ENCODE measurements around the gene OR13A1.
A peak's percentile ranks its signal among the peaks of the same experiment; 100 is the strongest.
"Not testable (repeated sequence)": the region's sequence is repeated elsewhere in the genome, so short reads cannot be mapped to it uniquely, and the experiment has no call there.

The OR13A1 gene, protein sequence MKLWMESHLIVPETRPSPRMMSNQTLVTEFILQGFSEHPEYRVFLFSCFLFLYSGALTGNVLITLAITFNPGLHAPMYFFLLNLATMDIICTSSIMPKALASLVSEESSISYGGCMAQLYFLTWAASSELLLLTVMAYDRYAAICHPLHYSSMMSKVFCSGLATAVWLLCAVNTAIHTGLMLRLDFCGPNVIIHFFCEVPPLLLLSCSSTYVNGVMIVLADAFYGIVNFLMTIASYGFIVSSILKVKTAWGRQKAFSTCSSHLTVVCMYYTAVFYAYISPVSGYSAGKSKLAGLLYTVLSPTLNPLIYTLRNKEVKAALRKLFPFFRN

DNA sequence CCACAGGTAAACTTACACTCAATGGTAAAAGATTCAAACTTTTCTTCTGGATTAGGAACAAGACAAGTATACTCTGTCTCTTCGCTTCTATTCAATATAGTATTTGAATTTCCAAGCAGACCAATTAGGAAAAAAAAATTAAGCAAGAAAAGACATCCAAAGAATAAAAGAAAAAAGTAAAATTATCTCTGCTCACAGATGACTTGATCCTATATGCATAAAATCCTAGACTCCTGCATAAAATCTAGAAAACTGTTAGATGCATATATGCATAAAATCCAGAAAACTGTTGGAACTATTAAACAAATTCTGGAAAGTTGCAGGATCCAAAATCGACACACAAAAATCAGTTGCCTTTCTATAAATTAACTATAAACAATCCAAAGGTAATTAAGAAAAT, at the start of gene OR13A1:
Gene OR13A1 (minus strand): TSS at position 101 of the 400 bp plus-strand sequence. CDS start 11,186 bp downstream, outside the sequence.
- in situ Hi-C loops (cut with MboI; ENCODE audit: low sequenced_read_pairs, unreplicated experiment), result no loop called here
- TF ChIP-seq, protein P1, sequence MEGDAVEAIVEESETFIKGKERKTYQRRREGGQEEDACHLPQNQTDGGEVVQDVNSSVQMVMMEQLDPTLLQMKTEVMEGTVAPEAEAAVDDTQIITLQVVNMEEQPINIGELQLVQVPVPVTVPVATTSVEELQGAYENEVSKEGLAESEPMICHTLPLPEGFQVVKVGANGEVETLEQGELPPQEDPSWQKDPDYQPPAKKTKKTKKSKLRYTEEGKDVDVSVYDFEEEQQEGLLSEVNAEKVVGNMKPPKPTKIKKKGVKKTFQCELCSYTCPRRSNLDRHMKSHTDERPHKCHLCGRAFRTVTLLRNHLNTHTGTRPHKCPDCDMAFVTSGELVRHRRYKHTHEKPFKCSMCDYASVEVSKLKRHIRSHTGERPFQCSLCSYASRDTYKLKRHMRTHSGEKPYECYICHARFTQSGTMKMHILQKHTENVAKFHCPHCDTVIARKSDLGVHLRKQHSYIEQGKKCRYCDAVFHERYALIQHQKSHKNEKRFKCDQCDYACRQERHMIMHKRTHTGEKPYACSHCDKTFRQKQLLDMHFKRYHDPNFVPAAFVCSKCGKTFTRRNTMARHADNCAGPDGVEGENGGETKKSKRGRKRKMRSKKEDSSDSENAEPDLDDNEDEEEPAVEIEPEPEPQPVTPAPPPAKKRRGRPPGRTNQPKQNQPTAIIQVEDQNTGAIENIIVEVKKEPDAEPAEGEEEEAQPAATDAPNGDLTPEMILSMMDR (IDR thresholded peaks at IDR 0.05; ENCODE audit: borderline replicate concordance, control extremely low read depth, extremely low read depth, insufficient read depth, missing control alignments), result no peak
- no peak for DNase-seq (ENCODE audit: low spot score)

DNA sequence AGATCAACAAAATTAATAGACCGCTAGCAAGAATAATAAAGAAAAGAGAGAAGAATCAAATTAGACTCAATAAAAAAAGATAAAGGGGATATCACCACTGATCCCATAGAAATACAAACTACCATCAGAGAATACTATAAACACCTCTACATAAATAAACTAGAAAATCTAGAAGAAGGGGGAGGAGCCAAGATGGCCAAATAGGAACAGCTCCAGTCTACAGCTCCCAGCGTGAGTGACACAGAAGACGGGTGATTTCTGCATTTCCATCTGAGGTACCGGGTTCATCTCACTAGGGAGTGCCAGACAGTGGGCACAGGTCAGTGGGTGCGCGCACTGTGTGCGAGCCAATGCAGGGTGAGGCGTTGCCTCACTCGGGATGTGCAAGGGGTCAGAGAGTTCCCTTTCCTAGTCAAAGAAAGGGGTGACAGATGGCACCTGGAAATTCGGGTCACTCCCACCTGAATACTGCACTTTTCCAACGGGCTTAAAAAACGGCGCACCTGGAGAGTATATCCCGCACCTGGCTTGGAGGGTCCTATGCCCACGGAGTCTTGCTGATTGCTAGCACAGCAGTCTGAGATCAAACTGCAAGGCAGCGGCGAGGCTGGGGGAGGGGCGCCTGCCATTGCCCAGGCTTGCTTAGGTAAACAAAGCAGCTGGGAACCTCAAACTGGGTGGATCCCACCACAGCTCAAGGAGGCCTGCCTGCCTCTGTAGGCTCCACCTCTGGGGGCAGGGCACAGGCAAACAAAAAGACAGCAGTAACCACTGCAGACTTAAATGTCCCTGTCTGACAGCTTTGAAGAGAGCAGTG, 46.8 kb upstream of the OR13A1 start:
- DNase-seq (ENCODE audit: low spot score); in situ Hi-C loops (cut with MboI; ENCODE audit: low sequenced_read_pairs, unreplicated experiment): not testable (repeated sequence)

DNA sequence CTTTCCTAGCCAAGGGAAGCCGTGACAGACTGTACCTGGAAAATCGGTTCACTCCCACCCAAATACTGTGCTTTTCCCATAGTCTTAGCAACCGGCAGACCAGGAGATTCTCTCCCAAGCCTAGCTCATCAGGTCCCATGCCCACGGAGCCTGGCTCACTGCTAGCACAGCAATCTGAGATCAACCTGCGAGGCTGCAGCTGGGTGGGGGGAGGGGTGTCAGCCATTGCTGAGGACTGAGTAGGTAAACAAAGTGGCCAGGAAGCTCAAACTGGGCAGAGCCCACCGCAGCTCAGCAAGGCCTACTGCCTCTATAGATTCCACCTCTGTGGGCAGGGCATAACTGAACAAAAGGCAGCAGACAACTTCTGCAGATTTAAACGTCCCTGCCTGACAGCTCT, 43.6 kb upstream of the OR13A1 start:
- DNase-seq (ENCODE audit: low spot score); in situ Hi-C loops (cut with MboI; ENCODE audit: low sequenced_read_pairs, unreplicated experiment): not testable (repeated sequence)

DNA sequence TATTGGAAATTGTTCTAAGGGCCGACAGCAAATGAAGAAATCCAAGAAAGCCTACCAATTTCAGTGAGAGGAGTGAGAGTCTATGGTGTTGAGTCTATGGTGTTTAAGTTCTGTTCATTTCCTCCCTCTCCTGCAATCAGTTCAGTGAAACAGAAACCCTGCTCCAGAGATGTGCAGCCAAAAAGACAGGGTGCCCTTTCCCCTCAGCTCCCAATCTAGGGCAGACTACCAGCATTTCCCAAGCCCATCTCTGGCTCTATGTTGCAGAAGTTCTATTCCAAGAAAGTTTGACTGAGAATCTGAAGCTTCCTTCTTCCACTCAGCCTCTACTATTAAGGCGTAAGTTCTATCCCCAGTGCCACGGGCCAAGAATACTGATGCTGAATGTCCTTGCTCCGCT, 40.1 kb upstream of the OR13A1 start:
- TF ChIP-seq, protein P1 (IDR thresholded peaks at IDR 0.05; ENCODE audit: borderline replicate concordance, control extremely low read depth, extremely low read depth, insufficient read depth, missing control alignments), result no peak
- no peak for DNase-seq (ENCODE audit: low spot score)
- in situ Hi-C loops (cut with MboI; ENCODE audit: low sequenced_read_pairs, unreplicated experiment), result no loop called here

DNA sequence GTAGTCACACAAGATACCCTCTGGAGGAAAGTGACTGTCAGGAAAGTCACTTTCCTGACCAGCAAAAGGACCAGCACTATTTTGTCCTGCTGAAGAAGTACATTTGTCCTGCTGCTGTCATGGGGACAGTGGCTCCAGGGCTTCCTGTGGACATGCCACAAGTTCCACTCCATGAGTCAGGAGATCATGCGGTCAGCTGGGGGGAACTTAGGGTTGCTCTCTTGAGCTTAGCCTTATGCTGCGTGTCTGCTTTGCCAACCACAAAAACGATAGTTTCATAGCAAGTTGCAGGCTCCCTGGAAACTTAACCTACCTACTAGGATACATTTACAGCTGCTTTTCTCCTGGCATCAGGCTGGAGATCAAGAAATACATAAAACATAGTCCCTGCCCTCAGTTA, 38.9 kb upstream of the OR13A1 start:
- TF ChIP-seq, protein P1 (IDR thresholded peaks at IDR 0.05; ENCODE audit: borderline replicate concordance, control extremely low read depth, extremely low read depth, insufficient read depth, missing control alignments), result no peak
- in situ Hi-C loops (cut with MboI; ENCODE audit: low sequenced_read_pairs, unreplicated experiment), result no loop called here

DNA sequence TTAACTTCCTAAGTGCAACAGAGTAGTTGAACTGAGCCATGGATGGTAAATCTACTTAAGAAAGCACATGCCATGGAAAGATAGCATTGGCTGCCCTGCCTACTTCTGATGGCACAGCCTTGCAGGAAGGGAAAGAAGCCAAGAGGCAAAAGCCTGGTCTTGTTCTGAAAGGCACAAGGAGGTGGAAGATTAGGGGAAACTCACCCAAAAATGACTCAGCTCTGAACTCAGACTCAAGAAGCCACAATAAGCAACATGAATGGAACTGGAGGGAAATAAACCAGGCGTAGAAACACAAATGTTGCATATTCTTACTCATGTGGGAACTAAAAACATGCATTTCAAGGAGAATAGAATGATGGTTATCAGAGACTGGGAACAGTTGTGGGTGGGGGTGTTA, 37.8 kb upstream of the OR13A1 start:
- TF ChIP-seq, protein P1 (IDR thresholded peaks at IDR 0.05; ENCODE audit: borderline replicate concordance, control extremely low read depth, extremely low read depth, insufficient read depth, missing control alignments), result no peak
- in situ Hi-C loops (cut with MboI; ENCODE audit: low sequenced_read_pairs, unreplicated experiment), result no loop called here
- DNase-seq (ENCODE audit: low spot score), result peak; percentile 14

More for the DNA sequence above, 38.9 kb upstream of the OR13A1 start:
- no peak for DNase-seq (ENCODE audit: low spot score)

DNA sequence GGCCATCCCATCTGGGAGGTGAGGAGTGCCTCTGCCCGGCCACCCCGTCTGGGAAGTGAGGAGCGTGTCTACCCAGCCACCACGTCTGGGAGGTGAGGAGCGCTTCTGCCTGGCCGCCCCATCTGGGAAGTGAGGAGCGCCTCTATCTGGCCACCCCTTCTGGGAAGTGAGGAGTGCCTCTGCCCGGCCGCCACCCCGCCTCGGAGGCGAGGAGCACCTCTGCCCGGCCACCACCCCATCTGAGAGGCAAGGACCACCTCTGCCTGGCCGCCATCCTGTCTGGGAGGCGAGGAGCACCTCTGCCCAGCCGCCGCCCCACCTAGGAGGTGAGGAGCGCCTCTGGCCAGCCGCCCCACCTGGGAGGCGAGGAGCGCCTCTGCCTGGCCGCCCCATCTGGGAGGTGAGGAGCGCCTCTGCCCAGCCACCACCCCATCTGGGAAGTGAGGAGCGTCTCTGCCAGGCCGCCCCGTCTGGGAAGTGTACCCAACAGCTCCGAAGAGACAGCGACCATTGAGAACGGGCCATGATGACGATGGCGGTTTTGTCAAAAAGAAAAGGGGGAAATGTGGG, 32.9 kb upstream of the OR13A1 start:
- DNase-seq (ENCODE audit: low spot score); in situ Hi-C loops (cut with MboI; ENCODE audit: low sequenced_read_pairs, unreplicated experiment): not testable (repeated sequence)

DNA sequence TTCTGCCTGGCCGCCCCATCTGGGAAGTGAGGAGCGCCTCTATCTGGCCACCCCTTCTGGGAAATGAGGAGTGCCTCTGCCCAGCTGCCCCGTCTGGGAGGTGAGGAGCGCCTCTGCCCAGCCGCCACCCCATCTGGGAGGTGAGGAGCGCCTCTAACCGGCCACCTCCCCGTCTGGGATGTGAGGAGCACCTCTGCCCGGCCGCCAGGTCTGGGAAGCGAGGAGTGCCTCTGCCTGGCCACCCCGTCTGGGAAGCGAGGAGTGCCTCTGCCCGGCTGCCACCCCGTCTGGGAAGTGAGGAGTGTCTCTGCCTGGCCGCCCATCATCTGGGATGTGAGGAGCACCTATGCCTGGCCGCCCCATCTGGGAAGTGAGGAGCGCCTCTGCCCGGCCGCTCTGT, 32.1 kb upstream of the OR13A1 start:
- in situ Hi-C loops (cut with MboI; ENCODE audit: low sequenced_read_pairs, unreplicated experiment); DNase-seq (ENCODE audit: low spot score): not testable (repeated sequence)

DNA sequence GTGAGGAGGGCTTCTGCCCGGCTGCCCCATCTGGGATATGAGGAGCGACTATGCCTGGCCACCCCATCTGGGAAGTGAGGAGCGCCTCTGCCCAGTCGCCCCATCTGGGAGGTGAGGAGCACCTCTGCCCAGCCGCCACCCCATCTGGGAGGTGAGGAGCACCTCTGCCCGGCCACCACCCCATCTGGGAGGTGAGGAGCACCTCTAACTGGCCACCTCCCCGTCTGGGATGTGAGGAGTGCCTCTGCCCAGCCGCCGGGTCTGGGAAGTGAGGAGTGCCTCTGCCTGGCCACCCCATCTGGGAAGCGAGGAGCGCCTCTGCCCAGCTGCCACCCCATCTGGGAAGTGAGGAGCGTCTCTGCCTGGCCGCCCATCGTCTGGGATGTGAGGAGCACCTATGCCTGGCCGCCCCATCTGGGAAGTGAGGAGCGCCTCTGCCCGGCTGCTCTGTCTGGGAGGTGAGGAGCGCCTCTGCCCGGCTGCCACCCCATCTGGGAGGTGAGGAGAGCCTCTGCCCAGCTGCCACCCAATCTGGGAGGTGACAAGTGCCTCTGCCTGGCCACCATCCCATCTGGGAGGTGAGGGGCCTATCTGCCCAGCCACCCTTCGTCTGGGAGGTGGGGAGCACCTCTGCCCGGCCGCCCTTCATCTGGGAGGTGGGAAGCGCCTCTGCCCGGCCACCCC, 31.4 kb upstream of the OR13A1 start:
- in situ Hi-C loops (cut with MboI; ENCODE audit: low sequenced_read_pairs, unreplicated experiment); DNase-seq (ENCODE audit: low spot score): not testable (repeated sequence)

DNA sequence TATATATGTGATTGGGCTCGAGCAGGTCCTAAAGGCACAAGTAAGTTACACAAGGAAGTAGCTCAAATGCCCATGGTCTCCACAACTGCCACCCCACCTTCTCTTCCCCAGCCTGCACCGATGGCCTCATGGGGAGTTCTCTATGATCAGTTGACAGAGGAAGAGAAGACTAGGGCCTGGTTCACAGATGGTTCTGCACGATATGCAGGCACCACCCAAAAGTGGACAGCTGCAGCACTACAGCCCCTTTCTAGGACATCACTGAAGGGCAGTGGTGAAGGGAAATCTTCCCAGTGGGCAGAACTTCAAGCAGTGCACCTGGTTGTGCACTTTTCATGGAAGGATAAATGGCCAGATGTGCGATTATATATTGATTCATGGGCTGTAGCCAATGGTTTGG, 25.0 kb upstream of the OR13A1 start:
- in situ Hi-C loops (cut with MboI; ENCODE audit: low sequenced_read_pairs, unreplicated experiment); DNase-seq (ENCODE audit: low spot score): not testable (repeated sequence)

Measured in GM13976 (cell line).